Breast epithelium (tissue), 4 donors: ENCODE data around the gene NRIP1. TPM values are rescaled to one million over a fixed set of nuclear protein-coding genes. Genes with fewer than 3 reads are reported as not detected.

Experiments
- DNase-seq, 2 donors: peaks; one replicate each; pipeline ENCODE4 v3.0.0-alpha.2; 2019; ENCODE audit warnings: low spot score in 2 of 2
- H3K27ac ChIP-seq, 2 donors: fragments of 200-600 bp; sonication (generic) in 1 of 2; one replicate each; pipeline ENCODE4 v1.5.1; 2016 to 2019; ENCODE audit warnings: mild to moderate bottlenecking in 1 of 2
- H3K27me3 ChIP-seq, 2 donors: fragments of 200-600 bp; sonication (generic) in 1 of 2; one replicate each; pipeline versions ENCODE4 v1.5.1 to v1.6.0; 2017 to 2019; ENCODE audit warnings: control low read depth in 1 of 2, mild to moderate bottlenecking in 1 of 2
- H3K36me3 ChIP-seq: fragments of 200-600 bp; one replicate; pipeline ENCODE4 v1.5.1; 2019
- H3K4me1 ChIP-seq, 2 donors: fragments of 200-600 bp; sonication (generic); one replicate each; pipeline ENCODE4 v1.5.1; 2016 to 2019; ENCODE audit warnings: control low read depth in 1 of 2
- H3K4me3 ChIP-seq, 3 donors: fragments of 200-600 bp; sonication (generic); 1 replicate in 2 of 3; 2 replicates in 1 of 3; pipeline ENCODE4 v1.5.1; 2016 to 2019; ENCODE audit warnings: mild to moderate bottlenecking in 3 of 3, moderate library complexity in 2 of 3
- H3K9me3 ChIP-seq, 2 donors: fragments of 200-600 bp; sonication (generic) in 1 of 2; one replicate each; pipeline ENCODE4 v1.5.1; 2016 to 2019; ENCODE audit warnings: control low read depth in 1 of 2
- CTCF ChIP-seq, 3 donors: fragments of 450-650 bp; IDR thresholded peaks; one replicate each; pipeline ENCODE4 v1.5.1; 2016 to 2017; ENCODE audit warnings: antibody characterized with exemption in 3 of 3, mild to moderate bottlenecking in 3 of 3, moderate library complexity in 3 of 3
- POLR2A ChIP-seq: fragments of 450-650 bp; IDR thresholded peaks from one replicate; pipeline ENCODE4 v1.6.1; 2016; ENCODE audit warnings: antibody characterized with exemption, mild to moderate bottlenecking, moderate library complexity
- POLR2AphosphoS5 ChIP-seq, 3 donors: sonication (generic); formaldehyde crosslinking; IDR thresholded peaks; one replicate each; pipeline ENCODE4 v1.6.1; 2017; ENCODE audit warnings: antibody characterized with exemption in 3 of 3
- intact Hi-C: fragments of 100-400 bp; cut with DNase I; formaldehyde crosslinking; loops from one replicate; pipeline ENCODE4 v1.15.1; 2023; ENCODE audit warnings: low total_unique reads
- total RNA-seq, 3 donors: library from RNA; depleted of rRNA; stranded (reverse); fragments of >200 nt; gene quantifications; one replicate each; pipeline ENCODE4 v1.1.0, GENCODE V29; 2016

NRIP1 gene
- total RNA-seq: 100 to 1,000 TPM in 2 of 3 donors, 10 to 100 TPM in 1; 82.0 to 121 (median 105) TPM

- DNase-seq: peak; percentile 82 to 92
- no peaks in the 10 kb centered on the region for H3K4me1 ChIP-seq
- intact Hi-C loops: no loop called here
Measured at GRCh38 chr21:15064576-15065391, at the start of gene NRIP1. Gene NRIP1, minus strand, starts transcription at chr21:15065000. Its CDS starts 96,808 bp downstream, at chr21:14968192.

GRCh38 chr21:15112858-15113257, 48.1 kb upstream of the NRIP1 start:
- intact Hi-C loops: no loop called here
- H3K4me3 ChIP-seq: no peak overlapping the region
- TF ChIP-seq POLR2AphosphoS5 (IDR thresholded peaks at IDR 0.05) (no peak), POLR2A (no peak), CTCF (IDR thresholded peaks at IDR 0.05) (no peak)
- no peaks in the 10 kb centered on the region for H3K9me3 ChIP-seq
- no peak for DNase-seq
- H3K36me3 ChIP-seq: no peaks in the 10 kb centered on the region
- H3K4me1 ChIP-seq: no peaks in the 10 kb centered on the region
- H3K27ac ChIP-seq: no peak overlapping the region
- no peaks in the 10 kb centered on the region for H3K27me3 ChIP-seq

More at GRCh38 chr21:15064576-15065391, at the start of gene NRIP1:
- TF ChIP-seq POLR2AphosphoS5 (IDR thresholded peaks at IDR 0.05) (peak; percentile 73 to 78 (median 74)), CTCF (IDR thresholded peaks at IDR 0.05) (no peak), POLR2A (peak; percentile 44)
- no peaks in the 10 kb centered on the region for H3K27me3 ChIP-seq
- H3K27ac ChIP-seq: peak within 1 kb of the TSS; percentile 97 to 99
- no peaks in the 10 kb centered on the region for H3K9me3 ChIP-seq
- no peaks in the 10 kb centered on the region for H3K36me3 ChIP-seq
- peak within 1 kb of the TSS; percentile 82 to 93 (median 83) for H3K4me3 ChIP-seq

- no peak overlapping the region for H3K4me3 ChIP-seq
- no peak overlapping the region for H3K27ac ChIP-seq
- TF ChIP-seq CTCF (IDR thresholded peaks at IDR 0.05): no peak
- TF ChIP-seq POLR2AphosphoS5 (IDR thresholded peaks at IDR 0.05): no peak
- no peak for TF ChIP-seq POLR2A
- no peaks in the 10 kb centered on the region for H3K9me3 ChIP-seq
- intact Hi-C loops: no loop called here
- no peaks in the 10 kb centered on the region for H3K27me3 ChIP-seq
- no peaks in the 10 kb centered on the region for H3K4me1 ChIP-seq
- H3K36me3 ChIP-seq: no peaks in the 10 kb centered on the region
- no peak for DNase-seq
Measured at GRCh38 chr21:15108801-15109200, 44.0 kb upstream of the NRIP1 start.

GRCh38 chr21:15104470-15104869, 39.7 kb upstream of the NRIP1 start:
- Histone ChIP-seq H3K4me1 (no peaks in the 10 kb centered on the region), H3K9me3 (no peaks in the 10 kb centered on the region), H3K4me3 (no peak overlapping the region), H3K36me3 (no peaks in the 10 kb centered on the region), H3K27me3 (no peaks in the 10 kb centered on the region), H3K27ac (no peak overlapping the region)
- no peak for TF ChIP-seq POLR2A
- no peak for TF ChIP-seq CTCF (IDR thresholded peaks at IDR 0.05)
- TF ChIP-seq POLR2AphosphoS5 (IDR thresholded peaks at IDR 0.05): no peak
- no peak for DNase-seq
- intact Hi-C loops: no loop called here

GRCh38 chr21:15098908-15099307, 34.1 kb upstream of the NRIP1 start:
- no peak for TF ChIP-seq POLR2A
- TF ChIP-seq POLR2AphosphoS5 (IDR thresholded peaks at IDR 0.05): no peak
- TF ChIP-seq CTCF (IDR thresholded peaks at IDR 0.05): no peak
- no peaks in the 10 kb centered on the region for H3K27me3 ChIP-seq
- H3K4me3 ChIP-seq: no peak overlapping the region
- no peak for DNase-seq
- no peaks in the 10 kb centered on the region for H3K36me3 ChIP-seq
- H3K27ac ChIP-seq: no peak overlapping the region
- H3K9me3 ChIP-seq: no peaks in the 10 kb centered on the region
- intact Hi-C loops: no loop called here
- H3K4me1 ChIP-seq: no peaks in the 10 kb centered on the region
